HT-29 (cell line): ENCODE data around the gene ZNF576. TPM values are rescaled to one million over a fixed set of nuclear protein-coding genes. Genes with fewer than 3 reads are reported as not detected.
"Not testable (repeated sequence)": the region's sequence is repeated elsewhere in the genome, so short reads cannot be mapped to it uniquely, and the experiment has no call there.

Experiments
- DNase-seq: peaks from one replicate; pipeline ENCODE4 v3.0.0-alpha.2; 2015; ENCODE audit warnings: low spot score
- total RNA-seq: library from RNA; depleted of rRNA; stranded (reverse); fragments of >200 nt; shearing (Covaris generic); gene quantifications from 2 replicates; pipeline ENCODE4 v1.2.3, GENCODE V29; 2014

ZNF576 gene
- total RNA-seq, 1 experiment from 2014 or later, result 29.6 TPM

- no peak for DNase-seq
Observed at GRCh38 chr19:43599635-43600295, 3.4 kb downstream of the ZNF576 start.

GRCh38 chr19:43600326-43600725, 3.9 kb downstream of the ZNF576 start:
- not testable (repeated sequence) for DNase-seq

GRCh38 chr19:43605875-43606568, 9.6 kb downstream of the ZNF576 start:
- DNase-seq, result no peak

- DNase-seq, result no peak
Observed at GRCh38 chr19:43606569-43607229, 10.3 kb downstream of the ZNF576 start.

- no peak for DNase-seq
Observed at GRCh38 chr19:43607238-43608205, 11.1 kb downstream of the ZNF576 start.

GRCh38 chr19:43609872-43610271, 13.5 kb downstream of the ZNF576 start:
- no peak for DNase-seq

- no peak for DNase-seq
Observed at GRCh38 chr19:43610493-43610892, 14.1 kb downstream of the ZNF576 start.

- no peak for DNase-seq
Observed at GRCh38 chr19:43611788-43612187, 15.4 kb downstream of the ZNF576 start, which contains the start of gene SRRM5. Gene SRRM5 (plus strand): TSS chr19:43612088. CDS start chr19:43612122, 34 bp downstream.

GRCh38 chr19:43612374-43612773, 16.0 kb downstream of the ZNF576 start:
- no peak for DNase-seq

GRCh38 chr19:43616306-43616705, 19.9 kb downstream of the ZNF576 start:
- no peak for DNase-seq

GRCh38 chr19:43616954-43617353, 20.6 kb downstream of the ZNF576 start:
- DNase-seq, result no peak

- no peak for DNase-seq
Observed at GRCh38 chr19:43618921-43619261, 22.5 kb downstream of the ZNF576 start.

- peak; percentile 94 for DNase-seq
Observed at GRCh38 chr19:43619262-43620060, 23.1 kb downstream of the ZNF576 start, which contains the start of gene ZNF428. Gene ZNF428 (minus strand): TSS chr19:43619629. CDS start chr19:43614304, 5,325 bp downstream.

- no peak for DNase-seq
Observed at GRCh38 chr19:43620061-43621001, 23.9 kb downstream of the ZNF576 start.

- DNase-seq, result no peak
Observed at GRCh38 chr19:43622070-43622469, 25.7 kb downstream of the ZNF576 start.

GRCh38 chr19:43622956-43623355, 26.6 kb downstream of the ZNF576 start:
- DNase-seq, result no peak

- no peak for DNase-seq
Observed at GRCh38 chr19:43623889-43624670, 27.7 kb downstream of the ZNF576 start.

- peak; percentile 96 for DNase-seq
Observed at GRCh38 chr19:43624933-43625332, 28.5 kb downstream of the ZNF576 start.
